H9 (cell line): ENCODE measurements around the gene KCNJ1. TPM values are rescaled to one million over a fixed set of nuclear protein-coding genes. Genes with fewer than 3 reads are reported as not detected.

Experiments used
- DNase-seq: peaks from one replicate; pipeline ENCODE4 v3.0.0-alpha.2; 2017
- H2AFZ ChIP-seq: one replicate; pipeline ENCODE4 v1.6.1; 2013; ENCODE audit warnings: mild to moderate bottlenecking, low read length, control low read depth, moderate library complexity
- H2AK5ac ChIP-seq: 2 replicates; pipeline ENCODE4 v1.6.1; 2013; ENCODE audit warnings: low read length, control low read depth, mixed read lengths; ENCODE audit not compliant: insufficient read length
- H2BK120ac ChIP-seq: one replicate; pipeline ENCODE4 v1.6.1; 2013; ENCODE audit warnings: low read depth, mild to moderate bottlenecking, low read length, control low read depth, inconsistent platforms; ENCODE audit not compliant: poor library complexity, severe bottlenecking
- H2BK12ac ChIP-seq: 2 replicates; pipeline ENCODE4 v1.6.1; 2013; ENCODE audit warnings: low read length, control low read depth, mixed read lengths, low read depth; ENCODE audit not compliant: insufficient read length
- H2BK15ac ChIP-seq: 2 replicates; pipeline ENCODE4 v1.6.1; 2013; ENCODE audit warnings: low read depth, low read length, control low read depth
- H2BK20ac ChIP-seq: one replicate; pipeline ENCODE4 v1.6.1; 2013; ENCODE audit warnings: low read depth, mild to moderate bottlenecking, low read length, control low read depth, inconsistent platforms; ENCODE audit not compliant: poor library complexity, severe bottlenecking
- H2BK5ac ChIP-seq: 2 replicates; pipeline ENCODE4 v1.6.1; 2013; ENCODE audit warnings: low read length, control low read depth, mixed read lengths; ENCODE audit not compliant: insufficient read length
- H3K14ac ChIP-seq: 2 replicates; pipeline ENCODE4 v1.6.1; 2013; ENCODE audit warnings: low read length, control low read depth; ENCODE audit not compliant: insufficient read depth
- H3K18ac ChIP-seq: 2 replicates; pipeline ENCODE4 v1.6.1; 2013; ENCODE audit warnings: low read depth, mild to moderate bottlenecking, mixed read lengths, low read length, control low read depth; ENCODE audit not compliant: insufficient read length
- H3K23ac ChIP-seq: 2 replicates; pipeline ENCODE4 v1.6.1; 2013; ENCODE audit warnings: low read length, control low read depth, mixed read lengths, low read depth; ENCODE audit not compliant: insufficient read length
- H3K23me2 ChIP-seq: 2 replicates; pipeline ENCODE4 v1.6.1; 2013; ENCODE audit warnings: low read depth, mild to moderate bottlenecking, mixed read lengths, low read length, control low read depth; ENCODE audit not compliant: insufficient read length, poor library complexity, severe bottlenecking
- H3K27ac ChIP-seq: 2 replicates; pipeline ENCODE4 v1.5.1; 2013; ENCODE audit warnings: low read length, control low read depth, mixed read lengths, low read depth; ENCODE audit not compliant: insufficient read length
- H3K27me3 ChIP-seq: 2 replicates; pipeline ENCODE4 v1.6.1; 2013; ENCODE audit warnings: low read length, control low read depth, inconsistent platforms; ENCODE audit not compliant: insufficient read depth
- H3K4ac ChIP-seq: 2 replicates; pipeline ENCODE4 v1.6.1; 2013; ENCODE audit warnings: low read depth, mild to moderate bottlenecking, control low read depth, inconsistent platforms, low read length, moderate library complexity
- H3K4me1 ChIP-seq: 2 replicates; pipeline ENCODE4 v1.6.1; 2013; ENCODE audit warnings: low read length, control low read depth, inconsistent platforms; ENCODE audit not compliant: insufficient read depth
- H3K4me2 ChIP-seq: 2 replicates; pipeline ENCODE4 v1.6.1; 2013; ENCODE audit warnings: low read length, control low read depth, mixed read lengths; ENCODE audit not compliant: insufficient read length, insufficient read depth
- H3K56ac ChIP-seq: 2 replicates; pipeline ENCODE4 v1.6.1; 2013; ENCODE audit warnings: low read depth, mild to moderate bottlenecking, mixed read lengths, low read length, control low read depth; ENCODE audit not compliant: insufficient read length
- H3K79me1 ChIP-seq: 2 replicates; pipeline ENCODE4 v1.6.1; 2013; ENCODE audit warnings: low read depth, mild to moderate bottlenecking, moderate library complexity, low read length, control low read depth, inconsistent platforms; ENCODE audit not compliant: insufficient read depth, poor library complexity, severe bottlenecking
- H3K79me2 ChIP-seq: 2 replicates; pipeline ENCODE4 v1.6.1; 2013; ENCODE audit warnings: low read length, control low read depth, inconsistent platforms; ENCODE audit not compliant: insufficient read depth
- H3K9ac ChIP-seq: 2 replicates; pipeline ENCODE4 v1.6.1; 2013; ENCODE audit warnings: low read length, control low read depth, mixed read lengths; ENCODE audit not compliant: insufficient read length; ENCODE audit errors: extremely low read depth
- H3K9me3 ChIP-seq: one replicate; pipeline ENCODE4 v1.6.1; 2013; ENCODE audit warnings: low read depth, low read length, inconsistent platforms; ENCODE audit not compliant: control insufficient read depth
- H3T11ph ChIP-seq: one replicate; pipeline ENCODE4 v1.6.1; 2013; ENCODE audit warnings: mild to moderate bottlenecking, low read length, control low read depth, inconsistent platforms
- H4K20me1 ChIP-seq: one replicate; pipeline ENCODE4 v1.6.1; 2013; ENCODE audit not compliant: control insufficient read depth, insufficient read length, insufficient read depth
- H4K5ac ChIP-seq: 2 replicates; pipeline ENCODE4 v1.6.1; 2013; ENCODE audit warnings: low read depth, mild to moderate bottlenecking, mixed read lengths, low read length, control low read depth; ENCODE audit not compliant: insufficient read length
- H4K8ac ChIP-seq: replicated peaks from 2 replicates; pipeline ENCODE4 v1.6.1; 2013; ENCODE audit warnings: low read length, control low read depth, mixed read lengths, low read depth; ENCODE audit not compliant: insufficient read length
- H4K91ac ChIP-seq: 2 replicates; pipeline ENCODE4 v1.6.1; 2013; ENCODE audit warnings: low read depth, mild to moderate bottlenecking, moderate library complexity, mixed read lengths, low read length, control low read depth; ENCODE audit not compliant: insufficient read length
- H3K27ac Mint-ChIP-seq, 3 experiments: 2 replicates in 2 of 3; 3 replicates in 1 of 3; pipeline ENCODE4 v1.8.0; 2020 to 2021; ENCODE audit warnings: mixed read lengths in 3 of 3, mild to moderate bottlenecking in 1 of 3, moderate library complexity in 1 of 3
- H3K27me3 Mint-ChIP-seq: 2 replicates; pipeline ENCODE4 v1.8.0; 2021; ENCODE audit warnings: low read depth, mild to moderate bottlenecking, moderate library complexity, mixed read lengths
- H3K36me3 Mint-ChIP-seq, 3 experiments: 2 replicates in 2 of 3; 3 replicates in 1 of 3; pipeline ENCODE4 v1.8.0; 2020 to 2021; ENCODE audit warnings: low read depth in 3 of 3, mixed read lengths in 3 of 3; ENCODE audit not compliant: insufficient read depth in 1 of 3
- H3K4me1 Mint-ChIP-seq, 2 experiments: 2 replicates each; pipeline ENCODE4 v1.8.0; 2020; ENCODE audit warnings: mixed read lengths in 2 of 2
- H3K4me3 Mint-ChIP-seq, 2 experiments: 2 replicates in 1 of 2; 3 replicates in 1 of 2; pipeline ENCODE4 v1.8.0; 2020 to 2021; ENCODE audit warnings: mild to moderate bottlenecking in 2 of 2, mixed read lengths in 2 of 2, moderate library complexity in 1 of 2
- H3K9me3 Mint-ChIP-seq, 2 experiments: 2 replicates in 1 of 2; 3 replicates in 1 of 2; pipeline ENCODE4 v1.8.0; 2020; ENCODE audit warnings: mild to moderate bottlenecking in 2 of 2, mixed read lengths in 2 of 2, moderate library complexity in 1 of 2
- CTCF ChIP-seq: fragments of 200-600 bp; sonication (generic); conservative IDR thresholded peaks from 3 replicates; pipeline ENCODE4 v1.8.0; 2021; ENCODE audit warnings: antibody characterized with exemption, mild to moderate bottlenecking
- WGBS: extraction: QIAGEN DNeasy Blood & Tissue Kit; methylation state at CpG from one replicate; pipeline ENCODE4 v1.1.7; 2013; ENCODE audit warnings: missing lambda C conversion rate, low lambda C conversion rate, mixed read lengths; ENCODE audit not compliant: insufficient read length; ENCODE audit errors: extremely low coverage; 5-methylcytosine and 5-hydroxymethylcytosine counted together
- total RNA-seq: library from RNA; stranded (reverse); gene quantifications from 2 replicates; pipeline ENCODE4 v1.2.1, GENCODE V29; 2021

KCNJ1 gene
- total RNA-seq, 1 experiment from 2014 or later: not detected

DNA sequence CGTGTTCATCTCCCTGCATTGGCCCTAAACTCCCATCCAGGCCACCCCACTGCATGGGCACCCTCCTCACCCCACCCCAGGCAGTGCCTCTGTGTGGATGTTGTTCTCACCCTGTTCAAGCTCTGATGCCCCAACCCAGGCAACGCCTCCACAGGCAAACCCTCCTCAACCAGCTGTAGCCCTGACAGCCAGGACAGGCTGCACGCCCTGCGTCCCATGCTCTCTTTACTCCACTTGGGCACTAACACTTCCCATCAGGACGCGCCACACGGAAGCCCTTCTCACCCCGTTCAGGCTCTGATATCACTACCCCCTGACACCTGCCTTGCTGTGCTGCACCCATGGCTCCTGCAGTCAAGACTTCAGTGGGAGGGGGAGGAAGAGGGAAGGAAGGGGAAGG is 47.9 kb downstream of the KCNJ1 start:
- Mint-ChIP-seq H3K27ac (no peak overlapping the region; a peak in 1 of 7 replicates), H3K9me3 (no peaks in the 10 kb centered on the region; a peak in 1 of 5 replicates), H3K4me3 (no peak overlapping the region), H3K27me3 (peaks cover 3% of the 10 kb centered on the region; the same call in 1 of the 2 replicates), H3K36me3 (peaks cover 0 to 1% (median 0%) of the 10 kb centered on the region in 3 experiments; a peak in 1 of 7 replicates), H3K4me1 (peaks cover 30 to 37% of the 10 kb centered on the region in 2 experiments)
- H2BK120ac ChIP-seq: no peak overlapping the region
- no peak overlapping the region for H3K9ac ChIP-seq
- H2BK20ac ChIP-seq: no peak overlapping the region
- H3K79me1 ChIP-seq: no peaks in the 10 kb centered on the region
- no peak overlapping the region for H2AK5ac ChIP-seq
- no peak overlapping the region for H3K56ac ChIP-seq
- no peak for TF ChIP-seq CTCF
- H3K23me2 ChIP-seq: peaks cover 6% of the 10 kb centered on the region
- no peak overlapping the region for H3K27ac ChIP-seq
- H4K91ac ChIP-seq: no peak overlapping the region
- no peak overlapping the region for H3K18ac ChIP-seq
- H2AFZ ChIP-seq: no peak overlapping the region
- no peaks in the 10 kb centered on the region for H3K79me2 ChIP-seq
- no peak overlapping the region for H3K14ac ChIP-seq
- H4K8ac ChIP-seq: no peak overlapping the region
- no peaks in the 10 kb centered on the region for H3K9me3 ChIP-seq
- peaks cover 7% of the 10 kb centered on the region; the same call in 1 of the 2 replicates for H3K4me1 ChIP-seq
- H4K5ac ChIP-seq: no peak overlapping the region
- no CpG with 5 or more reads among the region's 8 CpGs for WGBS
- H3T11ph ChIP-seq: no peak overlapping the region
- H3K4me2 ChIP-seq: no peak overlapping the region
- H3K4ac ChIP-seq: no peak overlapping the region
- H2BK15ac ChIP-seq: no peak overlapping the region
- H2BK5ac ChIP-seq: no peak overlapping the region
- H3K27me3 ChIP-seq: no peaks in the 10 kb centered on the region
- no peak for DNase-seq
- no peak overlapping the region for H2BK12ac ChIP-seq
- no peaks in the 10 kb centered on the region for H4K20me1 ChIP-seq
- no peak overlapping the region for H3K23ac ChIP-seq
